CD4-positive, alpha-beta memory T cell (primary cell): Measurements from ENCODE around the gene PCDHGC4. TPM values are rescaled to one million over a fixed set of nuclear protein-coding genes. Genes with fewer than 3 reads are reported as not detected.
A peak's percentile ranks its signal among the peaks of the same experiment; 100 is the strongest.

ENCODE experiments used
- CTCF ChIA-PET: fragments of 350-600 bp; sonication (Branson Sonifier 250); formaldehyde crosslinking; loops from one replicate; lab custom pipeline; 2021; ENCODE audit warnings: inconsistent platforms; ENCODE audit not compliant: partially characterized antibody; lab: Charles Lee
- POLR2A ChIA-PET: fragments of 350-600 bp; sonication (Branson Sonifier 250); formaldehyde crosslinking; loops from one replicate; lab custom pipeline; 2021; ENCODE audit not compliant: partially characterized antibody; lab: Charles Lee
- DNase-seq, 5 donors: peaks; one replicate each; pipeline versions ENCODE4 v3.0.0 to v3.0.0-alpha.2; 2020 to 2022; ENCODE audit warnings: mixed read lengths in 1 of 5
- H3K27ac ChIP-seq: one replicate; pipeline ENCODE4 v1.7.0; 2013; ENCODE audit warnings: low read depth, low read length
- H3K27me3 ChIP-seq: 2 replicates; pipeline ENCODE4 v1.7.0; 2013; ENCODE audit warnings: mild to moderate bottlenecking, low read length, moderate library complexity; ENCODE audit not compliant: insufficient read depth
- H3K36me3 ChIP-seq: 2 replicates; pipeline ENCODE4 v1.7.0; 2013; ENCODE audit warnings: mild to moderate bottlenecking, low read length, moderate library complexity; ENCODE audit not compliant: insufficient read depth
- H3K4me1 ChIP-seq: 2 replicates; pipeline ENCODE4 v1.7.0; 2013; ENCODE audit warnings: mild to moderate bottlenecking, low read length, moderate library complexity; ENCODE audit not compliant: insufficient read depth
- H3K4me3 ChIP-seq, 2 donors: one replicate each; pipeline ENCODE4 v1.7.0; 2013; ENCODE audit warnings: low read length in 2 of 2, mild to moderate bottlenecking in 1 of 2
- H3K9me3 ChIP-seq, 2 donors: one replicate each; pipeline ENCODE4 v1.7.0; 2013; ENCODE audit warnings: low read length in 2 of 2, control low read depth in 1 of 2; ENCODE audit not compliant: control insufficient read depth in 1 of 2
- H3K27ac Mint-ChIP-seq, 7 donors: one replicate each; pipeline ENCODE4 v1.8.0; 2020 to 2021; ENCODE audit warnings: mixed read lengths in 7 of 7, mild to moderate bottlenecking in 6 of 7, inconsistent platforms in 3 of 7, moderate library complexity in 3 of 7
- H3K27me3 Mint-ChIP-seq, 2 donors: one replicate each; pipeline ENCODE4 v1.8.0; 2020 to 2021; ENCODE audit warnings: mixed read lengths in 2 of 2
- H3K36me3 Mint-ChIP-seq, 2 donors: one replicate each; pipeline ENCODE4 v1.8.0; 2020 to 2021; ENCODE audit warnings: mixed read lengths in 2 of 2, inconsistent platforms in 1 of 2, mild to moderate bottlenecking in 1 of 2
- H3K4me1 Mint-ChIP-seq, 4 donors: one replicate each; pipeline ENCODE4 v1.8.0; 2020 to 2021; ENCODE audit warnings: mixed read lengths in 4 of 4, mild to moderate bottlenecking in 1 of 4
- H3K4me3 Mint-ChIP-seq, 8 donors: one replicate each; pipeline ENCODE4 v1.8.0; 2020 to 2021; ENCODE audit warnings: mixed read lengths in 8 of 8, mild to moderate bottlenecking in 7 of 8, moderate library complexity in 6 of 8, inconsistent platforms in 3 of 8
- H3K9me3 Mint-ChIP-seq, 8 donors: one replicate each; pipeline ENCODE4 v1.8.0; 2020 to 2021; ENCODE audit warnings: mixed read lengths in 8 of 8, mild to moderate bottlenecking in 5 of 8, inconsistent platforms in 3 of 8, moderate library complexity in 1 of 8
- intact Hi-C: fragments of 100-400 bp; cut with micrococcal nuclease; formaldehyde crosslinking; loops from one replicate; pipeline ENCODE4 v1.15.1; 2023
- polyA plus RNA-seq, 2 donors: library from polyadenylated mRNA; unstranded; fragments of 300-500 nt; fragmentation: Illumina TruSeq; gene quantifications; one replicate each; pipeline ENCODE4 v1.2.3, GENCODE V29; 2021
- total RNA-seq, 2 experiments: library from RNA; stranded (reverse); gene quantifications; one replicate each; pipeline ENCODE4 v1.2.3, GENCODE V29; 2021

The PCDHGC4 gene
- total and polyA plus RNA-seq, 4 experiments from 2014 or later = 0.11 TPM; not detected in 3

- Mint-ChIP-seq H3K36me3 (peaks cover 55 to 79% of the 10 kb centered on the region in 2 donors), H3K27me3 (no peaks in the 10 kb centered on the region), H3K9me3 (no peaks in the 10 kb centered on the region), H3K27ac (peak overlapping the region in 5 of 7 donors; percentile 9 to 82 (median 55)), H3K4me3 (peak overlapping the region in 1 of 8 donors; percentile 3), H3K4me1 (peaks cover 14 to 28% (median 22%) of the 10 kb centered on the region in 4 donors)
- no peaks in the 10 kb centered on the region for H3K27me3 ChIP-seq
- POLR2A ChIA-PET = no interaction called here
- H3K27ac ChIP-seq = no peak overlapping the region
- CTCF ChIA-PET = interaction anchor here (0.9 to 8.1 kb wide), 6 partner anchors 9 to 103 kb away, joined by 3 to 144 read pairs (median 18); partner anchors contain the start of genes DIAPH1 and PCDHGA10
- intact Hi-C loops = no loop called here
- H3K9me3 ChIP-seq = no peaks in the 10 kb centered on the region
- peaks cover 20% of the 10 kb centered on the region for H3K4me1 ChIP-seq
- H3K4me3 ChIP-seq = no peak overlapping the region
- H3K36me3 ChIP-seq = peaks cover 58% of the 10 kb centered on the region
- no peak for DNase-seq
Observed at GRCh38 chr5:141515946-141516671, 31.3 kb downstream of the PCDHGC4 start.

GRCh38 chr5:141516672-141517025 lies 31.8 kb downstream of the PCDHGC4 start:
- H3K36me3 Mint-ChIP-seq = peaks cover 58 to 84% of the 10 kb centered on the region in 2 donors
- intact Hi-C loops = no loop called here
- Histone ChIP-seq H3K36me3 (peaks cover 64% of the 10 kb centered on the region), H3K4me3 (no peak overlapping the region), H3K27ac (no peak overlapping the region), H3K4me1 (peaks cover 20% of the 10 kb centered on the region), H3K27me3 (no peaks in the 10 kb centered on the region), H3K9me3 (no peaks in the 10 kb centered on the region)
- no peak overlapping the region for H3K27ac Mint-ChIP-seq
- H3K4me1 Mint-ChIP-seq = peaks cover 14 to 28% (median 22%) of the 10 kb centered on the region in 4 donors
- no peaks in the 10 kb centered on the region for H3K9me3 Mint-ChIP-seq
- H3K4me3 Mint-ChIP-seq = no peak overlapping the region
- no peak for DNase-seq
- ChIA-PET CTCF (interaction anchor here (0.6 to 8.1 kb wide), 4 partner anchors 8 to 73 kb away, joined by 3 to 144 read pairs (median 5); no protein-coding TSS in a partner anchor), POLR2A (no interaction called here)
- no peaks in the 10 kb centered on the region for H3K27me3 Mint-ChIP-seq

GRCh38 chr5:141517312-141517711 lies 32.5 kb downstream of the PCDHGC4 start:
- H3K4me1 Mint-ChIP-seq = peaks cover 16 to 31% (median 23%) of the 10 kb centered on the region in 4 donors
- ChIA-PET POLR2A (interaction anchor here (1.1 kb wide), 1 partner anchor 197 kb away, joined by 3 read pairs; the partner anchor contains the start of gene TAF7), CTCF (interaction anchor here (0.6 to 8.1 kb wide), 4 partner anchors 7 to 74 kb away, joined by 3 to 144 read pairs (median 3); no protein-coding TSS in a partner anchor)
- H3K36me3 Mint-ChIP-seq = peaks cover 63 to 91% of the 10 kb centered on the region in 2 donors
- H3K27ac Mint-ChIP-seq = peak overlapping the region in 1 of 7 donors; percentile 6
- DNase-seq = no peak
- Histone ChIP-seq H3K36me3 (peaks cover 70% of the 10 kb centered on the region), H3K4me1 (peaks cover 20% of the 10 kb centered on the region), H3K27ac (no peak overlapping the region), H3K9me3 (no peaks in the 10 kb centered on the region), H3K4me3 (no peak overlapping the region), H3K27me3 (no peaks in the 10 kb centered on the region)
- H3K27me3 Mint-ChIP-seq = no peaks in the 10 kb centered on the region
- intact Hi-C loops = no loop called here
- no peak overlapping the region for H3K4me3 Mint-ChIP-seq
- H3K9me3 Mint-ChIP-seq = no peaks in the 10 kb centered on the region

GRCh38 chr5:141517880-141518617 lies 33.2 kb downstream of the PCDHGC4 start:
- Mint-ChIP-seq H3K9me3 (no peaks in the 10 kb centered on the region), H3K4me1 (peaks cover 12 to 33% (median 21%) of the 10 kb centered on the region in 4 donors), H3K4me3 (no peak overlapping the region), H3K27me3 (no peaks in the 10 kb centered on the region), H3K36me3 (peaks cover 65 to 91% of the 10 kb centered on the region in 2 donors), H3K27ac (peak overlapping the region in 2 of 7 donors; percentile 46 to 48)
- Histone ChIP-seq H3K36me3 (peaks cover 78% of the 10 kb centered on the region), H3K4me3 (no peak overlapping the region), H3K4me1 (peaks cover 28% of the 10 kb centered on the region), H3K27me3 (no peaks in the 10 kb centered on the region), H3K27ac (no peak overlapping the region), H3K9me3 (no peaks in the 10 kb centered on the region)
- intact Hi-C loops = no loop called here
- ChIA-PET CTCF (interaction anchor here (0.7 to 1.5 kb wide), 5 partner anchors 9 to 198 kb away, joined by 3 to 6 read pairs (median 3); partner anchors contain the start of gene TAF7), POLR2A (interaction anchor here (1.1 kb wide), 1 partner anchor 198 kb away, joined by 3 read pairs; the partner anchor contains the start of gene TAF7)
- DNase-seq = no peak

GRCh38 chr5:141518618-141519015 lies 33.8 kb downstream of the PCDHGC4 start:
- intact Hi-C loops = no loop called here
- no peaks in the 10 kb centered on the region for H3K9me3 Mint-ChIP-seq
- Histone ChIP-seq H3K27ac (no peak overlapping the region), H3K36me3 (peaks cover 83% of the 10 kb centered on the region), H3K4me3 (no peak overlapping the region), H3K27me3 (no peaks in the 10 kb centered on the region), H3K4me1 (peaks cover 29% of the 10 kb centered on the region), H3K9me3 (no peaks in the 10 kb centered on the region)
- peak overlapping the region in 2 of 7 donors; percentile 46 to 51 for H3K27ac Mint-ChIP-seq
- ChIA-PET POLR2A (no interaction called here), CTCF (interaction anchor here (0.7 to 1.5 kb wide), 5 partner anchors 9 to 198 kb away, joined by 3 to 6 read pairs (median 3); partner anchors contain the start of gene TAF7)
- H3K4me1 Mint-ChIP-seq = peaks cover 10 to 29% (median 20%) of the 10 kb centered on the region in 4 donors
- no peaks in the 10 kb centered on the region for H3K27me3 Mint-ChIP-seq
- no peak for DNase-seq
- peaks cover 70 to 93% of the 10 kb centered on the region in 2 donors for H3K36me3 Mint-ChIP-seq
- no peak overlapping the region for H3K4me3 Mint-ChIP-seq

DNA sequence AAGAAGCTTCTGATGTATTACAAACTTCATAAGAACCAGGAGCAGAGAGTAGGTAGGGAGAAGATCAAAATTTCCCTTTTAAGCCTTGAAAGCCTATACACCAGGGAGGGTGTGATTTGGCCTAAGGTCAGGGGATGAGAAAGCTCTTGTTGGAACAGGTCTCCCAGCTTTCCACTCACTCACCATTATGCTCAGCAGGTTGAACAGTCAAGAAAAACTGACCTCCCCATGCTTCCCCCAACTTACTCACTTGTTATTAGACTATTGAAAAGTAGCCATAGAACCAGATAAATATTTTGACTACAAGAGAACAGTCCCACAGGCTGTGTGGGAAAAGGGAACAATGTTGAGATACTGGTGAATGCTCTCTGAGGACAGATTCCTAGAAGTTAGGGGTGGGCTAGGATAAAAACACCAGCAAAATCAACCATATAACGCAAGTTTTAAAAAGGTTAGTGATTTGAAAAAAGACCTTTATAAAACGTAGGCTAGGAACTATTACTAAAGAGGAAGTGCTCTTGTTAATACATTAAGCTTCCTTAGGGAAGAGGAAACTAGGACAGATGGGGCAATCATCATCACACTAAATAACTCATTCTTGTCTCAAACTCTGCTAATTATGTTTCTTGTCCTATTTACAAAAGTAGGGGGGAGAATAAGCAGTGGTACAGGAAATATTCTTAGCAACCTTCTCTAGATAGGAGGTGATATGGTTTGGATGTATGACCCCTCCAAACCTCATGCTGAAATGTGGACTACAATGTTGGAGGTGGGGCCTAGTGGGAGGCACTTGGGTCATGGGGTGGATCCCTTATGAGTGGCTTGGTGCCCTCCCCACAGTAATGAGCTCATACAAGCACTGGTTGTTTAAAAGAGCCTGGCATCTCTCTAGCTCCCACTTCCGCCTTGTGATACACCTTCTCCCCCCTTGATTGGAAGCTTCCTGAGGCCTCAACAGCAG lies 35.1 kb downstream of the PCDHGC4 start:
- Mint-ChIP-seq H3K27me3 (no peaks in the 10 kb centered on the region), H3K4me1 (peaks cover 7 to 27% (median 15%) of the 10 kb centered on the region in 4 donors), H3K27ac (peak overlapping the region in 3 of 7 donors; percentile 36 to 69 (median 46)), H3K9me3 (no peaks in the 10 kb centered on the region), H3K36me3 (peaks cover 79 to 83% of the 10 kb centered on the region in 2 donors), H3K4me3 (no peak overlapping the region)
- H3K9me3 ChIP-seq = no peaks in the 10 kb centered on the region
- ChIA-PET POLR2A (interaction anchor here (0.6 kb wide), 1 partner anchor 68 kb away, joined by 3 read pairs; no protein-coding TSS in a partner anchor), CTCF (interaction anchor here (1.0 to 10.2 kb wide), 9 partner anchors 7 to 200 kb away, joined by 3 to 144 read pairs (median 4); partner anchors contain the start of genes PCDHGA11 and TAF7)
- H3K4me3 ChIP-seq = no peak overlapping the region
- peaks cover 16% of the 10 kb centered on the region for H3K4me1 ChIP-seq
- no peaks in the 10 kb centered on the region for H3K27me3 ChIP-seq
- DNase-seq = no peak
- intact Hi-C loops = no loop called here
- peaks cover 94% of the 10 kb centered on the region for H3K36me3 ChIP-seq
- H3K27ac ChIP-seq = no peak overlapping the region
